Measurements from ENCODE around the gene PKN1. TPM values are rescaled to one million over a fixed set of nuclear protein-coding genes. Genes with fewer than 3 reads are reported as not detected.

The PKN1 gene
- 10 to 100 TPM; 19.5 to 49.4 (median 34.1) TPM for total RNA-seq
- long read RNA-seq, partial matches to known transcripts, result 0 of 1 reads
- long read RNA-seq, other reads (novel, unspliced or antisense), result 1 of 1 reads

DNA sequence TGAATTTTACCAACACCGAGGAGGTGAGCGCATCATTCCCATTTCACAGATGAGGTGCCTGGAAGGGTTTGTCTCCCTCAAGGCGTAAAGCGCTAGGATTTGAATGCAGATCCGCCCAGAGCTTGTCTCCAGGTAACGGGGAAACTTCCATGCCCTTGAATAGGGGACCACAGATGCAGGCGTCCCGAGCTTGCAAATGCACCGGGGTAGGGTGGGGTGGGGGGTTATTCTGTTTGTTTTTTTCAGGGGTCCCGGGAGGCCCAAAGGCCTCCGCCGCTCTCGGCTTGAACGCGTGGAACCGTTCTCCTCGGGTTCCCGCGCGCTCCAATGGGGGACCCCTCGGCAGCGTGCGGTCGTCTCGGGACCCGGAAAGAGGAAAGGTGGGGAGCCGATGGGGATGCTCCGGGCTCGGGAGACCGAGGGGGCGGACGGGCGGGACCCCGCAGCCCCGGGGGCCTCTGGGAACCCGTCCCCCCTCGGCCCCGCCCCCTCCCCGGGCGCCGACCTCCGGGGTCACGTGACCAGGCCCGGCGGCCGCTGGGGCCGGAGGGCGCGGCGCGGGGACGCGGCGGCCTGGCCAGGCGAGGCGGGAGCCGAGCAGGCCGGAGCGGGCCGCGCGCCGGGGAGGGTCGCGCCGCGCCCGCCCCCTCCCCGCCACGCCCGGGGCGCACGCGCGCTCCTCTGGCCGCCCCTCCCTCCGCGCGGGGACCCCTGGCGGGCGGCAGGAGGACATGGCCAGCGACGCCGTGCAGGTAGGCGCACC is at the start of gene PKN1:
Gene PKN1, plus strand, starts transcription at position 516 of the 763 bp plus-strand sequence. Its CDS starts 216 bp downstream, at position 732.
- no peaks in the 10 kb centered on the region for H3K27me3 ChIP-seq
- WGBS (ENCODE audit: insufficient coverage, low coverage, low lambda C conversion rate, missing lambda C conversion rate), result 36% methylated on average over 6 of the region's 85 CpGs
- H3K4me1 ChIP-seq, result peaks cover 0 to 4% (median 0%) of the 10 kb centered on the region in 4 donors
- no peak for TF ChIP-seq POLR2A (IDR thresholded peaks at IDR 0.05)
- TF ChIP-seq, protein P1, sequence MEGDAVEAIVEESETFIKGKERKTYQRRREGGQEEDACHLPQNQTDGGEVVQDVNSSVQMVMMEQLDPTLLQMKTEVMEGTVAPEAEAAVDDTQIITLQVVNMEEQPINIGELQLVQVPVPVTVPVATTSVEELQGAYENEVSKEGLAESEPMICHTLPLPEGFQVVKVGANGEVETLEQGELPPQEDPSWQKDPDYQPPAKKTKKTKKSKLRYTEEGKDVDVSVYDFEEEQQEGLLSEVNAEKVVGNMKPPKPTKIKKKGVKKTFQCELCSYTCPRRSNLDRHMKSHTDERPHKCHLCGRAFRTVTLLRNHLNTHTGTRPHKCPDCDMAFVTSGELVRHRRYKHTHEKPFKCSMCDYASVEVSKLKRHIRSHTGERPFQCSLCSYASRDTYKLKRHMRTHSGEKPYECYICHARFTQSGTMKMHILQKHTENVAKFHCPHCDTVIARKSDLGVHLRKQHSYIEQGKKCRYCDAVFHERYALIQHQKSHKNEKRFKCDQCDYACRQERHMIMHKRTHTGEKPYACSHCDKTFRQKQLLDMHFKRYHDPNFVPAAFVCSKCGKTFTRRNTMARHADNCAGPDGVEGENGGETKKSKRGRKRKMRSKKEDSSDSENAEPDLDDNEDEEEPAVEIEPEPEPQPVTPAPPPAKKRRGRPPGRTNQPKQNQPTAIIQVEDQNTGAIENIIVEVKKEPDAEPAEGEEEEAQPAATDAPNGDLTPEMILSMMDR (IDR thresholded peaks at IDR 0.05), result no peak
- no peaks in the 10 kb centered on the region for H3K36me3 ChIP-seq
- peak within 1 kb of the TSS; percentile 66 to 80 (median 68) for H3K4me3 ChIP-seq
- ATAC-seq (peak; percentile 44 to 75 (median 64)), DNase-seq (peak in 2 of 3 donors; percentile 63 to 65)
- no peaks in the 10 kb centered on the region for H3K9me3 ChIP-seq
- peak within 1 kb of the TSS; percentile 67 to 83 (median 72) for H3K27ac ChIP-seq
- intact Hi-C loops (cut with DNase I), result no loop called here

DNA sequence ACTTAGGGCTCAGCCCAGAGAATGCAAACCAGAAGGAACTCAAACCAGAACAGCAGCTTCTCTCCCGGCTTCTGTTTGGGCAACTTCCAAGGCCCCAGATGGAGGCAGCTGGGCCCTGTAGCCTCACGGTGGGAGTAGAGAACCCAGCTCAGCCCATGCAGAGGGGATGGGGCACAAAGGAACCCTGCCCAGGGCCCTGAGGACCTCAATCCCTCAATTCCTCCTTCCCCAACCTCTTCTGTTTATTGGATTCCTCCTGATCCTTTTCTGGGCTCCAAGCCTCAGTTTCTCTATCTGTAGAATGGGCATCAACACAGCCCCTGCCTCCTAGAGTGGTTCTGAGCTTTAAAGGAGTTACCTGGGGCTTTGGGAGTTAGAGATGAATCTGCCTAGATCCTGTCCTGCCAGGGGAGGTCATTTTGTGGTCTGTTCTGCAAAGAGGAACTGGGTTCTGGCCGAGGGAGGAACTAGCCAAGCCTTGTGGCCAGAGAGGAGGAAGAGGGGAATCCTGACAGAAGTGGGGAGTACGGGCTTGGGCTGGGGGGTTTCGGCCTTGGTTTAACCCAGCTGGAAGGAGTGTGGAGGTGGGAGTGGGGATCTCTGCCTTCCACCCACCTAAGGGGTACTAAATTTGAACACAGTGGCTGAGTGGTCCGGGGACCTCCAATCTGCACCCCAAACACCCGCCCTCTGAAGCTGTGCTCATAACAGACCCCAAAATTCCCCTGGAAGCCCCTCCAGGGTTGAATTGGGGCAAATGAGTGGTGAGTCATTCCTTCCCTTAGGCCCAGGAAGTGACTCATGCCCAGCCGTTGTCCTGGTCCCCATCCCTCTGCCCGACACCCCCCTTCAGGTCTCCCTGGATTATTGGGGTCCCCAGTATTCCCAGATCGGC is 49.2 kb upstream of the PKN1 start:
- TF ChIP-seq, protein P1 (IDR thresholded peaks at IDR 0.05), result no peak
- no peak for TF ChIP-seq POLR2A (IDR thresholded peaks at IDR 0.05)
- no peaks in the 10 kb centered on the region for H3K27me3 ChIP-seq
- H3K36me3 ChIP-seq, result no peaks in the 10 kb centered on the region
- DNase-seq (no peak), ATAC-seq (peak; percentile 18 to 48 (median 37))
- H3K4me1 ChIP-seq, result no peaks in the 10 kb centered on the region
- WGBS (ENCODE audit: insufficient coverage, low coverage, low lambda C conversion rate, missing lambda C conversion rate), result 8% methylated on average over 2 of the region's 10 CpGs
- H3K9me3 ChIP-seq, result no peaks in the 10 kb centered on the region
- peak overlapping the region; percentile 50 to 81 (median 79) for H3K27ac ChIP-seq
- intact Hi-C loops (cut with DNase I), result no loop called here
- peak overlapping the region; percentile 21 to 52 (median 49) for H3K4me3 ChIP-seq

DNA sequence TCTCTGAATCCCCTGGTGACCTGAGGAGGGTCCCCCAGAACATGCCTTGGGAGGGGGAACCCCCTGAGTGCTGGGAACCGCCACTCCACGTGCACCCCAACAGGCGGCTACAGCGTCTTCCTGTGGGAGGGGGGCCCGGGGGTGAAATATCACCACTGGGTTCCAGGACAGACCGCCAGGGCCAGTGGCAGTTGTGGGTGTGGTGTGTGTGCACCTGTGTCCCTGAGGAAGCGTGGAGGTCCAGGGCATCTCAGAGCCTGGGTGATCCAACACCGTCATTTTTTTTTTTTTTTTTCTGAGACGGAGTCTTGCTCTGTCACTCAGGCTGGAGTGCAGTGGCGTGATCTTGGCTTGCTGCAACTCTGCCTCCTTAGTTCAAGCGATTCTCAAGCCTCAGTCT is 47.6 kb upstream of the PKN1 start:
- H3K4me3 ChIP-seq, result no peak overlapping the region
- WGBS (ENCODE audit: insufficient coverage, low coverage, low lambda C conversion rate, missing lambda C conversion rate), result 48% methylated on average over 7 of the region's 11 CpGs
- ATAC-seq (no peak), DNase-seq (no peak)
- H3K27ac ChIP-seq, result no peak overlapping the region
- intact Hi-C loops (cut with DNase I), result no loop called here
- no peaks in the 10 kb centered on the region for H3K4me1 ChIP-seq
- H3K36me3 ChIP-seq, result no peaks in the 10 kb centered on the region
- H3K9me3 ChIP-seq, result no peaks in the 10 kb centered on the region
- H3K27me3 ChIP-seq, result no peaks in the 10 kb centered on the region
- TF ChIP-seq, protein P1 (IDR thresholded peaks at IDR 0.05), result no peak
- TF ChIP-seq POLR2A (IDR thresholded peaks at IDR 0.05), result no peak

DNA sequence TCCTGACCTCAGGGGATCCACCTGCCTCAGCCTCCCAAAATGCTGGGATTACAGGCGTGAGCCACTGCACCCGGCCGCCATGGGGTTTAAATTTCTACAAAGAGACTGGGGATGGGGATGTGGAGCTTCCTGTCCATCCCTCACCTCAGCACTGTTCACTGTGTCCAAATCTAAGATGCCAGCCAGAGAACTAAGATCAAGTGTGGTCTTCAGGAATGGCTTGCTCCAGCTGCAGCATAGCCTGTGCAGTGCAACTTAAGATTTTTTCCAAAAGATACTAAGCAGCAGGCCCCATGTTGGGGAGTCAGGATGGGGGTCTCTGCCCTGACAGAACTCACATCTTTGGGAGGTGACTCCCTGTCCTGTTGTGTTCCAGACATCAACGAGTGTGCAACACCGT is 42.6 kb upstream of the PKN1 start:
- no peak overlapping the region for H3K4me3 ChIP-seq
- DNase-seq, result no peak
- TF ChIP-seq, protein P1 (IDR thresholded peaks at IDR 0.05), result no peak
- TF ChIP-seq POLR2A (IDR thresholded peaks at IDR 0.05), result no peak
- peaks cover 0 to 12% (median 0%) of the 10 kb centered on the region in 4 donors for H3K36me3 ChIP-seq
- H3K4me1 ChIP-seq, result no peaks in the 10 kb centered on the region
- 100% methylated on average over 1 of the region's 5 CpGs for WGBS (ENCODE audit: insufficient coverage, low coverage, low lambda C conversion rate, missing lambda C conversion rate)
- intact Hi-C loops (cut with DNase I), result no loop called here
- H3K27me3 ChIP-seq, result no peaks in the 10 kb centered on the region
- H3K9me3 ChIP-seq, result no peaks in the 10 kb centered on the region
- no peak overlapping the region for H3K27ac ChIP-seq
- ATAC-seq, result no peak

Measured in right lobe of liver (tissue), 6 donors.